ENCODE data around the gene NXPH2. TPM values are rescaled to one million over a fixed set of nuclear protein-coding genes. Genes with fewer than 3 reads are reported as not detected.

The NXPH2 gene
- total RNA-seq, 1 donor from 2014 or later: not detected

DNA sequence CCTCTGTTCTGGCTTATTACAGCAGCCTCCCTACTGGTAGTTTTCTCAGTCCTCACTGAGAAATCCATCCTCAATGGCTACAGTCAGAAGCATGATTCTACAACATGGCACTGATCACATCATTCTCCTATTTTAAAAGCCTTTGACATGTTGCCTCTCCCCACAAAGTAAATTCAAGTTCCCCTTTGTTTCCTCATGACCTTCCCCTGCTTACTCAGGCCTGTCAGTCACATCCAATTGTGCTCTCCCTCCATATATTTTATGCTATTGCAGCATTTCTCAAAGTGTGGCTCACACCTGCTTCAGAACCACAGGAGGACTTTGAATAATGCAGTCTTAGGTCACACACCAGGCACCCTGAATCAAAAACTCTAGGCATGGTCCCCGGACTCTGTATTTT, 154.0 kb downstream of the NXPH2 start:
- no peak for DNase-seq (ENCODE audit: extremely low spot score, unreplicated experiment)
- H3K9me3 Mint-ChIP-seq (ENCODE audit: unreplicated experiment): no peaks in the 10 kb centered on the region
- no peaks in the 10 kb centered on the region for H3K4me1 Mint-ChIP-seq (ENCODE audit: unreplicated experiment)
- H3K36me3 Mint-ChIP-seq (ENCODE audit: unreplicated experiment): no peaks in the 10 kb centered on the region
- no peak overlapping the region for H3K4me3 Mint-ChIP-seq (ENCODE audit: unreplicated experiment)
- H3K27ac Mint-ChIP-seq (ENCODE audit: unreplicated experiment): no peak overlapping the region
- TF ChIP-seq, protein P1, sequence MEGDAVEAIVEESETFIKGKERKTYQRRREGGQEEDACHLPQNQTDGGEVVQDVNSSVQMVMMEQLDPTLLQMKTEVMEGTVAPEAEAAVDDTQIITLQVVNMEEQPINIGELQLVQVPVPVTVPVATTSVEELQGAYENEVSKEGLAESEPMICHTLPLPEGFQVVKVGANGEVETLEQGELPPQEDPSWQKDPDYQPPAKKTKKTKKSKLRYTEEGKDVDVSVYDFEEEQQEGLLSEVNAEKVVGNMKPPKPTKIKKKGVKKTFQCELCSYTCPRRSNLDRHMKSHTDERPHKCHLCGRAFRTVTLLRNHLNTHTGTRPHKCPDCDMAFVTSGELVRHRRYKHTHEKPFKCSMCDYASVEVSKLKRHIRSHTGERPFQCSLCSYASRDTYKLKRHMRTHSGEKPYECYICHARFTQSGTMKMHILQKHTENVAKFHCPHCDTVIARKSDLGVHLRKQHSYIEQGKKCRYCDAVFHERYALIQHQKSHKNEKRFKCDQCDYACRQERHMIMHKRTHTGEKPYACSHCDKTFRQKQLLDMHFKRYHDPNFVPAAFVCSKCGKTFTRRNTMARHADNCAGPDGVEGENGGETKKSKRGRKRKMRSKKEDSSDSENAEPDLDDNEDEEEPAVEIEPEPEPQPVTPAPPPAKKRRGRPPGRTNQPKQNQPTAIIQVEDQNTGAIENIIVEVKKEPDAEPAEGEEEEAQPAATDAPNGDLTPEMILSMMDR (IDR thresholded peaks at IDR 0.05): no peak
- peaks cover 14% of the 10 kb centered on the region for H3K27me3 Mint-ChIP-seq (ENCODE audit: unreplicated experiment)

DNA sequence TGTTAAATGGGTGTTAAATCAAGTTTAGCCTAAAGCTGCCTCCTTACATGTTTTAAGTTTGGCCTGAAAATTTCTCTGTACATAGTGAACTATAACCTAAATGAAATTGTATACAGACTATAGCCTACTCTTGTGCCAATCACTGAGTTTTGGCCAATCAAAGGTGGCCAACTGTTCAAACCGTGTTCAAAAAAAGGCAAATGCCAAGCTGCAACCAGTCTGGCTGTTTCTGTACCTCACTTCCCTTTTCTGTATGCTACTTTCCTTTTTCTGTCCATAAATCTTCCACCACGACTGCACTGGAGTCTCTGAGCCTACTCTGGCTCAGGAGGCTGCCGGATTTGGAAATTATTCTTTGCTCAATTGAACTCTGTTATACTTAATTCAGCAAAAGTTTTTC, 157.6 kb downstream of the NXPH2 start:
- no peak for DNase-seq (ENCODE audit: extremely low spot score, unreplicated experiment)
- Mint-ChIP-seq H3K4me1 (ENCODE audit: unreplicated experiment) (no peaks in the 10 kb centered on the region), H3K4me3 (ENCODE audit: unreplicated experiment) (no peak overlapping the region), H3K27me3 (ENCODE audit: unreplicated experiment) (peaks cover 19% of the 10 kb centered on the region), H3K36me3 (ENCODE audit: unreplicated experiment) (no peaks in the 10 kb centered on the region), H3K9me3 (ENCODE audit: unreplicated experiment) (no peaks in the 10 kb centered on the region), H3K27ac (ENCODE audit: unreplicated experiment) (no peak overlapping the region)
- TF ChIP-seq, protein P1 (IDR thresholded peaks at IDR 0.05): no peak

DNA sequence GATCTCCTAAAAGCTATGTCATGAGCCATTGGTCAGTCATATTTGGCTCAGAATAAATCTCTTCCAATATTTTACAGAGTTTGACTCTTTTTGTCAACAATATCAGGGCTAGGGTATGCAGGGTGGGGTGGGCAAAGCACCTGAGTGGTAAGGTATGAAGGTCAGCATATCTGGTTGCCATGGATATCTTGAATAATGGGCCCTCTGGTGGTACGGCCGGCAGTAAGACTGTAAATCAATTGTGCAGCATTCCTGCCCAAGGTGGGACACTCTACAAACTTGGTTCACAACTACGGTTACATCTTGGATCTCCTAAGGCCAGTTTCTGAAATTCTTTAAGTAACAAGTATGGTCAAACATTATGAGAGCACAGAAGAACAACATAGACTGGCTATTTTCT, 159.1 kb downstream of the NXPH2 start:
- Mint-ChIP-seq H3K4me1 (ENCODE audit: unreplicated experiment) (no peaks in the 10 kb centered on the region), H3K27me3 (ENCODE audit: unreplicated experiment) (peaks cover 11% of the 10 kb centered on the region), H3K9me3 (ENCODE audit: unreplicated experiment) (no peaks in the 10 kb centered on the region), H3K36me3 (ENCODE audit: unreplicated experiment) (no peaks in the 10 kb centered on the region), H3K27ac (ENCODE audit: unreplicated experiment) (no peak overlapping the region), H3K4me3 (ENCODE audit: unreplicated experiment) (no peak overlapping the region)
- TF ChIP-seq, protein P1 (IDR thresholded peaks at IDR 0.05): no peak
- DNase-seq (ENCODE audit: extremely low spot score, unreplicated experiment): no peak

DNA sequence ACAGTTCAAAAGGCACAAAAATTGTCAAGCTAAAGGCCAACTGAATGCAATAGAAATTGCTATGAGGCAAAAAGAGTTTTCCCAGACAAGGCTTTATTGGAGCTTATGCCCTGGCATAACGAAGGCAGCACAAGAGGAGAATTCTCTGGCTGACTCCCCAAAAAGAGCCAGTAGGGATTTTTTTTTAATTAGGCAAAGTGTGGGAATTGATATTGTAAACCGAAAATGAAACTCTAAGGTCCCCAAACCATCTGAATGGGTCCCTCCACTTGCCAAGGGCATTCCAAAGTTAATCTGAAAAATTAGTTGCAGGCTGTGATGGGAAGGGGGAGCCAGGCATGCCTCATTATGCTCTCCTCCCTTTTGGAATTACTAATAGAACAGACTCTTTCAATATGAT, 159.8 kb downstream of the NXPH2 start:
- peaks cover 8% of the 10 kb centered on the region for H3K27me3 Mint-ChIP-seq (ENCODE audit: unreplicated experiment)
- no peaks in the 10 kb centered on the region for H3K4me1 Mint-ChIP-seq (ENCODE audit: unreplicated experiment)
- no peaks in the 10 kb centered on the region for H3K36me3 Mint-ChIP-seq (ENCODE audit: unreplicated experiment)
- DNase-seq (ENCODE audit: extremely low spot score, unreplicated experiment): no peak
- H3K9me3 Mint-ChIP-seq (ENCODE audit: unreplicated experiment): no peaks in the 10 kb centered on the region
- no peak overlapping the region for H3K4me3 Mint-ChIP-seq (ENCODE audit: unreplicated experiment)
- TF ChIP-seq, protein P1 (IDR thresholded peaks at IDR 0.05): no peak
- H3K27ac Mint-ChIP-seq (ENCODE audit: unreplicated experiment): no peak overlapping the region
